H1 (cell line): ENCODE data around the gene SLC25A6. TPM values are rescaled to one million over a fixed set of nuclear protein-coding genes. Genes with fewer than 3 reads are reported as not detected.

Source experiments
- CTCF ChIA-PET: fragments of 300-600 bp; sonication (Branson Sonifier 250); formaldehyde crosslinking; loops from one replicate; lab custom pipeline; 2021; ENCODE audit not compliant: partially characterized antibody; lab: Charles Lee
- POLR2A ChIA-PET: fragments of 300-600 bp; sonication (Branson Sonifier 250); formaldehyde crosslinking; loops from one replicate; lab custom pipeline; 2021; ENCODE audit warnings: inconsistent platforms; ENCODE audit not compliant: partially characterized antibody; lab: Charles Lee
- DNase-seq, 2 experiments: peaks; one replicate each; pipeline versions ENCODE4 v3.0.0 to v3.0.0-alpha.2; 2010 to 2022; ENCODE audit warnings: low spot score in 2 of 2, low read depth in 1 of 2, mixed read lengths in 1 of 2
- FAIRE-seq: peaks from 2 replicates; lab custom pipeline; 2011; peaks lifted over from hg19 to GRCh38; lab: Jason Lieb, UNC
- H2AFZ ChIP-seq: 2 replicates; pipeline ENCODE4 v1.8.1; 2012; ENCODE audit warnings: low read length, inconsistent platforms
- H2AK5ac ChIP-seq: 2 replicates; pipeline ENCODE4 v1.6.1; 2013; ENCODE audit warnings: low read depth, low read length
- H2BK120ac ChIP-seq: replicated peaks from 2 replicates; pipeline ENCODE3; 2013; ENCODE audit warnings: low read depth, low read length, inconsistent platforms
- H2BK12ac ChIP-seq: 2 replicates; pipeline ENCODE4 v1.6.1; 2013; ENCODE audit warnings: low read depth, low read length
- H2BK15ac ChIP-seq: 2 replicates; pipeline ENCODE4 v1.6.1; 2013; ENCODE audit warnings: low read length
- H2BK20ac ChIP-seq: 2 replicates; pipeline ENCODE4 v1.6.1; 2013; ENCODE audit warnings: low read length
- H2BK5ac ChIP-seq: 2 replicates; pipeline ENCODE4 v1.6.1; 2013; ENCODE audit warnings: low read depth, low read length
- H3K14ac ChIP-seq: 2 replicates; pipeline ENCODE4 v1.6.1; 2013; ENCODE audit warnings: inconsistent platforms; ENCODE audit not compliant: insufficient read length
- H3K18ac ChIP-seq: 2 replicates; pipeline ENCODE4 v1.6.1; 2013; ENCODE audit warnings: low read length; ENCODE audit errors: extremely low read depth
- H3K23ac ChIP-seq: 2 replicates; pipeline ENCODE4 v1.6.1; 2013; ENCODE audit warnings: inconsistent platforms; ENCODE audit not compliant: insufficient read length
- H3K23me2 ChIP-seq: 2 replicates; pipeline ENCODE4 v1.6.1; 2013; ENCODE audit warnings: low read depth, low read length
- H3K27ac ChIP-seq: 2 replicates; pipeline ENCODE4 v1.6.1; 2011; ENCODE audit warnings: low read depth, low read length, inconsistent platforms
- H3K27me3 ChIP-seq, 4 experiments: replicated peaks in 1 of 4; 1 replicate in 1 of 4; 2 replicates in 3 of 4; pipeline versions ENCODE4 v1.6.1 to v1.8.1; 2011 to 2013; ENCODE audit warnings: low read length in 3 of 4, mild to moderate bottlenecking in 3 of 4, inconsistent platforms in 2 of 4, mixed read lengths in 2 of 4, moderate library complexity in 1 of 4; ENCODE audit not compliant: control insufficient read depth in 3 of 4, insufficient read depth in 3 of 4; ENCODE audit errors: extremely low read depth in 1 of 4
- H3K36me3 ChIP-seq, 4 experiments: 2 replicates each; pipeline versions ENCODE4 v1.6.1 to v1.8.1; 2011 to 2013; ENCODE audit warnings: mild to moderate bottlenecking in 4 of 4, low read length in 3 of 4, moderate library complexity in 2 of 4, control low read depth in 1 of 4, inconsistent platforms in 1 of 4; ENCODE audit not compliant: insufficient read depth in 4 of 4, control insufficient read depth in 2 of 4
- H3K4ac ChIP-seq: replicated peaks from 2 replicates; pipeline ENCODE3; 2013; ENCODE audit warnings: low read length, low read depth, mixed read lengths, inconsistent platforms; ENCODE audit not compliant: insufficient read length
- H3K4me1 ChIP-seq, 4 experiments: replicated peaks in 1 of 4; 1 replicate in 1 of 4; 2 replicates in 3 of 4; pipeline versions ENCODE4 v1.6.1 to v1.8.1; 2011 to 2013; ENCODE audit warnings: low read length in 3 of 4, inconsistent platforms in 2 of 4, mixed read lengths in 1 of 4; ENCODE audit not compliant: insufficient read depth in 4 of 4, control insufficient read depth in 3 of 4
- H3K4me2 ChIP-seq, 2 experiments: 2 replicates each; pipeline versions ENCODE4 v1.6.1 to v1.8.1; 2011 to 2013; ENCODE audit warnings: low read depth in 2 of 2, low read length in 2 of 2, control low read depth in 1 of 2, inconsistent platforms in 1 of 2, mild to moderate bottlenecking in 1 of 2; ENCODE audit not compliant: insufficient read depth in 1 of 2
- H3K4me3 ChIP-seq, 4 experiments: fragments of 200-600, 300-600 bp in 1 of 4; sonication (generic), shearing (Covaris generic), sonication (Bioruptor Twin) in 1 of 4; 2 replicates each; pipeline versions ENCODE4 v1.5.1 to v1.8.1; 2011 to 2016; ENCODE audit warnings: low read length in 4 of 4, low read depth in 3 of 4, control low read depth in 2 of 4, inconsistent platforms in 2 of 4, mild to moderate bottlenecking in 2 of 4, mixed read lengths in 1 of 4, moderate library complexity in 1 of 4; ENCODE audit not compliant: insufficient read depth in 2 of 4; ENCODE audit errors: extremely low read depth in 1 of 4
- H3K56ac ChIP-seq: replicated peaks from 2 replicates; pipeline ENCODE3; 2013; ENCODE audit warnings: low read depth, mild to moderate bottlenecking, mixed read lengths, low read length, inconsistent platforms; ENCODE audit not compliant: insufficient read length
- H3K79me1 ChIP-seq: 2 replicates; pipeline ENCODE4 v1.6.1; 2013; ENCODE audit warnings: low read depth, low read length, control low read depth
- H3K79me2 ChIP-seq, 2 experiments: 2 replicates each; pipeline versions ENCODE4 v1.6.1 to v1.8.1; 2012 to 2013; ENCODE audit warnings: low read length in 2 of 2, mild to moderate bottlenecking in 2 of 2, inconsistent platforms in 1 of 2; ENCODE audit not compliant: insufficient read depth in 2 of 2, control insufficient read depth in 1 of 2
- H3K9ac ChIP-seq, 4 experiments: replicated peaks in 1 of 4; 1 replicate in 1 of 4; 2 replicates in 3 of 4; pipeline versions ENCODE4 v1.6.1 to v1.8.1; 2011 to 2013; ENCODE audit warnings: low read depth in 3 of 4, low read length in 3 of 4, control low read depth in 2 of 4, mild to moderate bottlenecking in 2 of 4, moderate library complexity in 2 of 4, inconsistent platforms in 1 of 4; ENCODE audit errors: extremely low read depth in 1 of 4
- H3K9me3 ChIP-seq, 2 experiments: 2 replicates each; pipeline versions ENCODE4 v1.6.1 to v1.8.1; 2012 to 2013; ENCODE audit warnings: mild to moderate bottlenecking in 2 of 2, moderate library complexity in 2 of 2, control low read depth in 1 of 2, inconsistent platforms in 1 of 2, low read depth in 1 of 2, low read length in 1 of 2, mixed read lengths in 1 of 2; ENCODE audit not compliant: insufficient read depth in 2 of 2
- H4K20me1 ChIP-seq, 2 experiments: replicated peaks in 1 of 2; 2 replicates each; pipeline versions ENCODE3 to v1.8.1; 2011 to 2013; ENCODE audit warnings: inconsistent platforms in 2 of 2, low read length in 2 of 2, mild to moderate bottlenecking in 1 of 2; ENCODE audit not compliant: insufficient read depth in 2 of 2, control insufficient read depth in 1 of 2
- H4K5ac ChIP-seq: 2 replicates; pipeline ENCODE4 v1.6.1; 2013; ENCODE audit warnings: low read length, low read depth, mixed read lengths, inconsistent platforms; ENCODE audit not compliant: insufficient read length
- H4K8ac ChIP-seq: 2 replicates; pipeline ENCODE4 v1.8.0; 2013; ENCODE audit warnings: mild to moderate bottlenecking, moderate library complexity, low read length, inconsistent platforms; ENCODE audit not compliant: insufficient read depth; ENCODE audit errors: extremely low read depth
- H4K91ac ChIP-seq: replicated peaks from 2 replicates; pipeline ENCODE3; 2013; ENCODE audit warnings: low read length, mixed read lengths, inconsistent platforms; ENCODE audit not compliant: insufficient read length
- BCL11A ChIP-seq, 2 experiments: IDR thresholded peaks; one replicate each; pipeline ENCODE4 v1.6.1; 2011; ENCODE audit warnings: low read depth in 2 of 2, low read length in 2 of 2, mild to moderate bottlenecking in 2 of 2
- CBX8 ChIP-seq: fragments of 300-800, 300-1000 bp; sonication (generic); IDR thresholded peaks from 2 replicates; pipeline ENCODE4 v1.7.1; 2016; ENCODE audit warnings: low read depth, low read length, borderline replicate concordance
- CTBP2 ChIP-seq: IDR thresholded peaks from 2 replicates; pipeline ENCODE4 v1.7.0; 2011; ENCODE audit warnings: borderline replicate concordance, mild to moderate bottlenecking, moderate library complexity, mixed read lengths, low read length; ENCODE audit not compliant: insufficient read depth, insufficient read length
- CTCF ChIP-seq, 3 experiments: IDR thresholded peaks; 1 replicate in 2 of 3; 2 replicates in 1 of 3; pipeline versions ENCODE4 v1.5.1 to v1.6.1; 2011; ENCODE audit warnings: low read length in 3 of 3, mild to moderate bottlenecking in 3 of 3, inconsistent platforms in 2 of 3, low read depth in 1 of 3, moderate library complexity in 1 of 3; ENCODE audit not compliant: insufficient read depth in 1 of 3; ENCODE audit errors: control extremely low read depth in 1 of 3
- JUND ChIP-seq: IDR thresholded peaks from 2 replicates; pipeline ENCODE4 v1.6.1; 2011; ENCODE audit warnings: mild to moderate bottlenecking, improper control_type of control experiment, low read length
- NANOG ChIP-seq: IDR thresholded peaks from 2 replicates; pipeline ENCODE4 v1.6.1; 2011; ENCODE audit warnings: low read length, low read depth, mild to moderate bottlenecking, inconsistent platforms; ENCODE audit not compliant: insufficient read depth, poor library complexity, severe bottlenecking
- RNF2 ChIP-seq: fragments of 200-900, 300-1000 bp; sonication (generic); IDR thresholded peaks from 2 replicates; pipeline ENCODE4 v1.7.1; 2016; ENCODE audit warnings: borderline replicate concordance, low read depth, mild to moderate bottlenecking, antibody characterized with exemption, low read length; ENCODE audit not compliant: poor library complexity, severe bottlenecking; ENCODE audit errors: missing control alignments
- SUZ12 ChIP-seq: fragments of 200-600 bp; sonication (generic); IDR thresholded peaks from 2 replicates; pipeline ENCODE4 v1.6.1; 2012; ENCODE audit warnings: mild to moderate bottlenecking, inconsistent platforms, low read length, moderate library complexity, mixed read lengths
- TAF7 ChIP-seq: optimal IDR thresholded peaks from 2 replicates; pipeline ENCODE3; 2011; ENCODE audit warnings: low read depth, mild to moderate bottlenecking, inconsistent platforms, low read length, moderate library complexity, borderline replicate concordance
- TEAD4 ChIP-seq: IDR thresholded peaks from 2 replicates; pipeline ENCODE4 v1.6.1; 2012; ENCODE audit warnings: low read depth, low read length, inconsistent platforms, mixed read lengths
- whole genome bisulfite sequencing, 2 experiments: shearing (Covaris generic) in 1 of 2; methylation state at CpG; one replicate each; pipeline versions ENCODE4 v1.1.6 to v1.1.7; 2013 to 2015; ENCODE audit warnings: low lambda C conversion rate in 2 of 2, mixed read lengths in 2 of 2, inconsistent platforms in 1 of 2, low coverage in 1 of 2, missing lambda C conversion rate in 1 of 2; ENCODE audit not compliant: insufficient replicate concordance in 2 of 2, insufficient coverage in 1 of 2, insufficient read length in 1 of 2; ENCODE audit errors: extremely low coverage in 1 of 2, missing lambda C conversion rate in 1 of 2; 5-methylcytosine and 5-hydroxymethylcytosine counted together
- polyA plus RNA-seq, 7 experiments: library from polyadenylated mRNA; depleted of rRNA in 3 of 7; stranded (reverse) in 5 of 7; unstranded in 2 of 7; fragments of >200 nt in 5 of 7; fragments of 200-250 nt in 2 of 7; gene quantifications; 1 replicate in 5 of 7; 2 replicates in 1 of 7; 4 replicates in 1 of 7; pipeline versions ENCODE4 v1.2.1 to v1.2.3, GENCODE V29; 2011 to 2013; ENCODE audit warnings: missing spikeins in 2 of 7, mixed read lengths in 2 of 7
- total RNA-seq: library from RNA; stranded (reverse); fragmentation: NEBNext Ultra II Directional; extraction: Animal tissue kit (Norgen Biotek cat#: 25700); gene quantifications from 2 replicates; pipeline ENCODE4 v1.2.1, GENCODE V29; 2021

SLC25A6 gene
- total and polyA plus RNA-seq, 2 of the 8 experiments (the other 6 are each of a cell fraction or from before 2014, with no cell fraction given), result 487 to 1,220 TPM

- Histone ChIP-seq H3K4me3 (no peak overlapping the region), H3K27ac (no peak overlapping the region), H3K9me3 (peaks cover 4 to 10% of the 10 kb centered on the region in 2 experiments; a peak in 3 of 4 replicates), H2BK120ac (no peak overlapping the region), H3K9ac (no peak overlapping the region), H3K56ac (no peak overlapping the region), H4K91ac (no peak overlapping the region), H4K20me1 (peaks cover 0 to 3% of the 10 kb centered on the region in 2 experiments), H3K18ac (no peak overlapping the region), H3K14ac (no peak overlapping the region), H3K79me2 (no peaks in the 10 kb centered on the region), H3K4me2 (no peak overlapping the region), H3K23ac (no peak overlapping the region), H2AFZ (no peak overlapping the region), H3K79me1 (no peaks in the 10 kb centered on the region), H2BK20ac (no peak overlapping the region), H3K27me3 (no peaks in the 10 kb centered on the region), H4K5ac (no peak overlapping the region), H2BK12ac (no peak overlapping the region), H4K8ac (no peak overlapping the region), H2AK5ac (no peak overlapping the region), H2BK5ac (no peak overlapping the region), H3K23me2 (no peaks in the 10 kb centered on the region; the same call in 1 of the 2 replicates), H3K4ac (no peak overlapping the region), H2BK15ac (no peak overlapping the region), H3K36me3 (no peaks in the 10 kb centered on the region), H3K4me1 (no peaks in the 10 kb centered on the region)
- ChIA-PET POLR2A (no interaction called here), CTCF (no interaction called here)
- FAIRE-seq (no peak), DNase-seq (no peak)
- WGBS, 2 experiments, result 85% methylated on average over 21 of the region's 22 CpGs; no CpG with 5 or more reads in 1 of the 2 experiments
- TF ChIP-seq CBX8 (no peak), TAF7 (no peak), SUZ12 (no peak), CTBP2 (no peak), NANOG (no peak), TEAD4 (no peak), CTCF (IDR thresholded peaks at IDR 0.05; ENCODE audit: control extremely low read depth in 1 of 3, insufficient read depth in 1 of 3, low read depth in 1 of 3, low read length in 3 of 3) (no peak), JUND (no peak), BCL11A (IDR thresholded peaks at IDR 0.05; ENCODE audit: low read depth in 2 of 2, low read length in 2 of 2) (no peak), RNF2 (no peak)
Measured at GRCh38 chrX:1341545-1342184, 50.2 kb downstream of the SLC25A6 start.
